Measurements from ENCODE around the gene OPTN. TPM values are rescaled to one million over a fixed set of nuclear protein-coding genes. Genes with fewer than 3 reads are reported as not detected.

OPTN gene
- total and polyA plus RNA-seq, 9 donors = 42.9 to 133 (median 87.0) TPM

DNA sequence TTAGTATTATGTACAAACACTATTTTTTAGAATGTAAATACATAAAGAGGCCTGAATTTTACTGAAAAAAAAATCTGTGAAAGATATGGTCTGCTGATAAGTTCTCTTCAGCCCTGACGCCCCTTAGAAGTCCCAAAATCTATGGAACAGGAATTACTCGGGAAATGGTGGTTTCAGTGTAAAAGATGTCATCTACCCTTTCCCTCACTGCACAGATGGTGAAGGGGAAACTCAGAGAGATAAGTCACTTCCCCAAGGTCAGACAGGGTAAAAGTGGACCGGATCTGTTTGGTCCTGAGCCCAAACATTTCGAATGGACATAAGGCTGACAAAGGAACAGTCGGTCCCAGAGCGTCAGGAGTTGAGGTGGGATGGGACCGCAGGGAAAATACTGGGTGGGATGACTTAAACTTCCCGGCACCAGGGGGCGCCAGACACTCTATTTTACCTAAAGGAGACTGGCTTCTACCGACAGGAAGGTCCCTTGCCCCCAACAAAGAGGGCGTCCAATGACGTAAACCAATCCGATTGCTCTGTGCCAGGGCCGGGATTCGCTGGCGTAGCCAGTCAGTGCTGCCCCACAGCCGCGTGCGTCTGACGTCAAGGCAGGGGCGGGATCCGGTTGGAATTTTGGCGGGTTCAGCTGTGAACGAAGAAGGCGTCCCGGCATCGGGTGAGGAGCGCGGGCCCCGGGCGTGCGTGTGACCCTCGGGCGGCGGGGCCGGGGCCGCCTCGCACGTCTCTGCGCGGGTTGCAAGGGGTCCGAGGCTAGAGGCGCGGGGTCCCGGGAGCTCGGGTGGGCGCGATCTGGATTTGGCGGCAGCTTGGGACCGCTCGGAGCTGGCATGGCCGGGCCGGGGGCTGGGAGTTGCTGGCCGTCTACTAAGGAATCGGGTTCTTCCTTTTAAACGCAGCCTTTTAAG is 61.2 kb downstream of the OPTN start, which contains the start of gene MCM10:
Gene MCM10, plus strand, starts transcription at position 625 of the 923 bp plus-strand sequence. CDS start 2,645 bp downstream, outside the sequence.
- DNase-seq = peak; percentile 98 to 99 (median 99)
- no peak for TF ChIP-seq EP300 (IDR thresholded peaks at IDR 0.05)
- TF ChIP-seq, protein P1, sequence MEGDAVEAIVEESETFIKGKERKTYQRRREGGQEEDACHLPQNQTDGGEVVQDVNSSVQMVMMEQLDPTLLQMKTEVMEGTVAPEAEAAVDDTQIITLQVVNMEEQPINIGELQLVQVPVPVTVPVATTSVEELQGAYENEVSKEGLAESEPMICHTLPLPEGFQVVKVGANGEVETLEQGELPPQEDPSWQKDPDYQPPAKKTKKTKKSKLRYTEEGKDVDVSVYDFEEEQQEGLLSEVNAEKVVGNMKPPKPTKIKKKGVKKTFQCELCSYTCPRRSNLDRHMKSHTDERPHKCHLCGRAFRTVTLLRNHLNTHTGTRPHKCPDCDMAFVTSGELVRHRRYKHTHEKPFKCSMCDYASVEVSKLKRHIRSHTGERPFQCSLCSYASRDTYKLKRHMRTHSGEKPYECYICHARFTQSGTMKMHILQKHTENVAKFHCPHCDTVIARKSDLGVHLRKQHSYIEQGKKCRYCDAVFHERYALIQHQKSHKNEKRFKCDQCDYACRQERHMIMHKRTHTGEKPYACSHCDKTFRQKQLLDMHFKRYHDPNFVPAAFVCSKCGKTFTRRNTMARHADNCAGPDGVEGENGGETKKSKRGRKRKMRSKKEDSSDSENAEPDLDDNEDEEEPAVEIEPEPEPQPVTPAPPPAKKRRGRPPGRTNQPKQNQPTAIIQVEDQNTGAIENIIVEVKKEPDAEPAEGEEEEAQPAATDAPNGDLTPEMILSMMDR (IDR thresholded peaks at IDR 0.05) = peak; percentile 88 to 96 (median 94)
- 0 to 1% (median 1%) methylated on average over 44 to 56 of the region's 56 CpGs for WGBS, 3 donors
- Histone ChIP-seq H3K36me3 (no peaks in the 10 kb centered on the region), H3K9me3 (no peaks in the 10 kb centered on the region), H3K27me3 (no peaks in the 10 kb centered on the region), H3K4me1 (ENCODE audit: insufficient read depth) (peaks cover 2% of the 10 kb centered on the region), H3K27ac (no peak within 1 kb of the TSS), H3K4me3 (peak within 1 kb of the TSS; percentile 33)
- intact Hi-C loops (cut with DNase I) = loop anchor here in 3 of 4 donors (5.0 to 10.0 kb wide), 3 partner anchors 114 to 141 kb away; partner anchors contain the start of gene PHYH (in 2 of the 3)

DNA sequence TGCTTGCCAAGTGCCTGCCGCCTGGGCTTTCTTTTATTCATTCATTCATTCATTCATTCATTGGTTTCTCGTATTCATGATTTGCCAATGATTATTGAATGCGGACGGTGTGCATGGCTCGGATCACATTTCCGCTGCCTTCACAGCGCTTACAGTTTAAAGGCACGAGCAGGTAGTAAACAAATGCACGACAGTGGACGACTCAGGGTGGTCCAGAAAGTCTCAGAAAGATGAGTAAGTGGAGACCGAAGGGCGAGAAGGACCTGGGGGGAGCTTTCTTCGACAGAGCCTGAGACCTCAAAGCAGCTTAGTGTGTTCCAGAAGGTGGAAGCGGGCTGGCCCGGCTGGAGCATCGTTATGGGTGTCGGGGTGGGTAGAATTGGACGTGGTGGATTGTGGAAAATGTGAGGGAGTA is 61.9 kb downstream of the OPTN start:
- intact Hi-C loops (cut with DNase I) = loop anchor here in 3 of 4 donors (5.0 to 10.0 kb wide), 3 partner anchors 113 to 140 kb away; partner anchors contain the start of gene PHYH (in 2 of the 3)
- H3K9me3 ChIP-seq = no peaks in the 10 kb centered on the region
- H3K36me3 ChIP-seq = no peaks in the 10 kb centered on the region
- no peak for DNase-seq
- peak overlapping the region; percentile 33 for H3K4me3 ChIP-seq
- no peak overlapping the region for H3K27ac ChIP-seq
- 2% methylated on average over 18 of the region's 18 CpGs for WGBS, 3 donors
- TF ChIP-seq POLR2A (IDR thresholded peaks at IDR 0.05) (no peak), EP300 (IDR thresholded peaks at IDR 0.05) (no peak)
- TF ChIP-seq, protein P1 (IDR thresholded peaks at IDR 0.05) = no peak
- H3K27me3 ChIP-seq = no peaks in the 10 kb centered on the region
- H3K4me1 ChIP-seq (ENCODE audit: insufficient read depth) = peaks cover 2% of the 10 kb centered on the region

DNA sequence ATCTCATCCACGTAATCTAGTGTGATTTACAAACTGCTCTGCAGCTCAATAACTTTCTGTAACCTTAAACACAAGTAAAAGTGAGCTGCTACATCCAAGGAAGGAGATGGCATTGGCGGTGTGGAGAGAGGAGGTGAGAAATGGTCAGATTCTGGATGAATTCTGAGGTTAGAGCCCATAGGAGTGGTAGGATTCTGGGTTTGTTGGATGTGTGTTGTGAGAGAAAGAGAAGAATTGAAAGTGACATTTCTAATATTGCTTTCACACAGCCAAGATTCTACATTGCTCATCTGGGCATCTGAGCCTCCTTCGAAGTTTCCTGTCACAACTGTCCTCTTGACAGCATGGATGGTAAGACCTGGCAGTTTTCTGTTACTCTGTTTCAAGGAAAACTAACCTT is 63.9 kb downstream of the OPTN start:
- TF ChIP-seq POLR2A (IDR thresholded peaks at IDR 0.05) (no peak), EP300 (IDR thresholded peaks at IDR 0.05) (no peak)
- TF ChIP-seq, protein P1 (IDR thresholded peaks at IDR 0.05) = no peak
- Histone ChIP-seq H3K36me3 (no peaks in the 10 kb centered on the region), H3K27ac (no peak overlapping the region), H3K4me1 (ENCODE audit: insufficient read depth) (peaks cover 2% of the 10 kb centered on the region), H3K27me3 (no peaks in the 10 kb centered on the region), H3K4me3 (no peak overlapping the region), H3K9me3 (no peaks in the 10 kb centered on the region)
- 87 to 91% (median 89%) methylated on average over 3 of the region's 3 CpGs for WGBS, 3 donors
- no peak for DNase-seq
- intact Hi-C loops (cut with DNase I) = loop anchor here in 3 of 4 donors (5.0 to 10.0 kb wide), 3 partner anchors 111 to 138 kb away; partner anchors contain the start of gene PHYH (in 2 of the 3)

DNA sequence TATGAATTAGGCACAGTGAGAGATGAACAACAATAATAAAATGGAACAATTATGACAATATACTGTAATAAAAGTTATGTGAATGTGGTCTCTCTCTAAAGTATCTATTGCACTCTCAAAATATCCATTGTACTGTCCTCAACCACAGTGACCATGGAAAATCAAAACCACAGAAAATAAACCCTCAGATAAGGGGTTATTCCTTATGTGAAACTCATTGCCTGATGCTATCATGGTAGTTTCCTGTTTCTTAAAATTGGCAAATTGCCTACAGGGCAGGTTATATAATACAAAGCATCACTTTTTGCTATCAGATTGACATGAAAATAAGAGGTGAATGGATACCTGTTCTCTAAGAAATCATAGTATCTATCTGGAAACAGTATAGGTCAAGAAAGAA is 65.2 kb downstream of the OPTN start:
- intact Hi-C loops (cut with DNase I) = loop anchor here in 1 of 4 donors (10.0 kb wide), 1 partner anchor 110 kb away; no protein-coding TSS in a partner anchor
- H3K36me3 ChIP-seq = no peaks in the 10 kb centered on the region
- TF ChIP-seq, protein P1 (IDR thresholded peaks at IDR 0.05) = no peak
- no peak for TF ChIP-seq EP300 (IDR thresholded peaks at IDR 0.05)
- TF ChIP-seq POLR2A (IDR thresholded peaks at IDR 0.05) = no peak
- H3K27ac ChIP-seq = no peak overlapping the region
- H3K4me3 ChIP-seq = no peak overlapping the region
- H3K27me3 ChIP-seq = no peaks in the 10 kb centered on the region
- H3K9me3 ChIP-seq = no peaks in the 10 kb centered on the region
- H3K4me1 ChIP-seq (ENCODE audit: insufficient read depth) = peaks cover 2% of the 10 kb centered on the region
- DNase-seq = no peak
